ENCODE results near the gene BPHL.

GRCh38 chr6:3143158-3143557 is 24.6 kb downstream of the BPHL start:
- TF ChIP-seq CBX3 (IDR thresholded peaks at IDR 0.05; ENCODE audit: low read depth), result no peak
- TF ChIP-seq, protein P1, sequence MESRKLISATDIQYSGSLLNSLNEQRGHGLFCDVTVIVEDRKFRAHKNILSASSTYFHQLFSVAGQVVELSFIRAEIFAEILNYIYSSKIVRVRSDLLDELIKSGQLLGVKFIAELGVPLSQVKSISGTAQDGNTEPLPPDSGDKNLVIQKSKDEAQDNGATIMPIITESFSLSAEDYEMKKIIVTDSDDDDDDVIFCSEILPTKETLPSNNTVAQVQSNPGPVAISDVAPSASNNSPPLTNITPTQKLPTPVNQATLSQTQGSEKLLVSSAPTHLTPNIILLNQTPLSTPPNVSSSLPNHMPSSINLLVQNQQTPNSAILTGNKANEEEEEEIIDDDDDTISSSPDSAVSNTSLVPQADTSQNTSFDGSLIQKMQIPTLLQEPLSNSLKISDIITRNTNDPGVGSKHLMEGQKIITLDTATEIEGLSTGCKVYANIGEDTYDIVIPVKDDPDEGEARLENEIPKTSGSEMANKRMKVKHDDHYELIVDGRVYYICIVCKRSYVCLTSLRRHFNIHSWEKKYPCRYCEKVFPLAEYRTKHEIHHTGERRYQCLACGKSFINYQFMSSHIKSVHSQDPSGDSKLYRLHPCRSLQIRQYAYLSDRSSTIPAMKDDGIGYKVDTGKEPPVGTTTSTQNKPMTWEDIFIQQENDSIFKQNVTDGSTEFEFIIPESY (IDR thresholded peaks at IDR 0.05; ENCODE audit: extremely low read depth, insufficient replicate concordance, low read length), result no peak
- TF ChIP-seq, protein P2, sequence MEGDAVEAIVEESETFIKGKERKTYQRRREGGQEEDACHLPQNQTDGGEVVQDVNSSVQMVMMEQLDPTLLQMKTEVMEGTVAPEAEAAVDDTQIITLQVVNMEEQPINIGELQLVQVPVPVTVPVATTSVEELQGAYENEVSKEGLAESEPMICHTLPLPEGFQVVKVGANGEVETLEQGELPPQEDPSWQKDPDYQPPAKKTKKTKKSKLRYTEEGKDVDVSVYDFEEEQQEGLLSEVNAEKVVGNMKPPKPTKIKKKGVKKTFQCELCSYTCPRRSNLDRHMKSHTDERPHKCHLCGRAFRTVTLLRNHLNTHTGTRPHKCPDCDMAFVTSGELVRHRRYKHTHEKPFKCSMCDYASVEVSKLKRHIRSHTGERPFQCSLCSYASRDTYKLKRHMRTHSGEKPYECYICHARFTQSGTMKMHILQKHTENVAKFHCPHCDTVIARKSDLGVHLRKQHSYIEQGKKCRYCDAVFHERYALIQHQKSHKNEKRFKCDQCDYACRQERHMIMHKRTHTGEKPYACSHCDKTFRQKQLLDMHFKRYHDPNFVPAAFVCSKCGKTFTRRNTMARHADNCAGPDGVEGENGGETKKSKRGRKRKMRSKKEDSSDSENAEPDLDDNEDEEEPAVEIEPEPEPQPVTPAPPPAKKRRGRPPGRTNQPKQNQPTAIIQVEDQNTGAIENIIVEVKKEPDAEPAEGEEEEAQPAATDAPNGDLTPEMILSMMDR (IDR thresholded peaks at IDR 0.05 in 2 of 3, conservative IDR thresholded peaks at IDR 0.05 in 1 of 3; ENCODE audit: borderline replicate concordance in 1 of 3, insufficient read depth in 1 of 3, low read depth in 2 of 3, low read length in 2 of 3), result no peak
- no peak for TF ChIP-seq RAD21 (IDR thresholded peaks at IDR 0.05; ENCODE audit: low read depth)
- TF ChIP-seq EZH2 (IDR thresholded peaks at IDR 0.05), result no peak
- TF ChIP-seq TCF7L2 (IDR thresholded peaks at IDR 0.05; ENCODE audit: borderline replicate concordance, extremely low read depth, insufficient read depth, insufficient read length), result no peak
- TF ChIP-seq POLR2AphosphoS5 (IDR thresholded peaks at IDR 0.05; ENCODE audit: low read depth, low read length), result no peak
- no peak for TF ChIP-seq POLR2A (IDR thresholded peaks at IDR 0.05; ENCODE audit: borderline replicate concordance, extremely low read depth, insufficient read depth, insufficient read length)

All from HCT116 (cell line).